GM12801 (cell line): Measurements from ENCODE around the gene AKAP12.

ENCODE experiments used
- TF ChIP-seq, protein P1 (sequence below): IDR thresholded peaks from one replicate; pipeline ENCODE4 v1.5.1; 2011; ENCODE audit warnings: control low read depth; ENCODE audit not compliant: insufficient read length; ENCODE audit errors: extremely low read depth

AKAP12 gene

DNA sequence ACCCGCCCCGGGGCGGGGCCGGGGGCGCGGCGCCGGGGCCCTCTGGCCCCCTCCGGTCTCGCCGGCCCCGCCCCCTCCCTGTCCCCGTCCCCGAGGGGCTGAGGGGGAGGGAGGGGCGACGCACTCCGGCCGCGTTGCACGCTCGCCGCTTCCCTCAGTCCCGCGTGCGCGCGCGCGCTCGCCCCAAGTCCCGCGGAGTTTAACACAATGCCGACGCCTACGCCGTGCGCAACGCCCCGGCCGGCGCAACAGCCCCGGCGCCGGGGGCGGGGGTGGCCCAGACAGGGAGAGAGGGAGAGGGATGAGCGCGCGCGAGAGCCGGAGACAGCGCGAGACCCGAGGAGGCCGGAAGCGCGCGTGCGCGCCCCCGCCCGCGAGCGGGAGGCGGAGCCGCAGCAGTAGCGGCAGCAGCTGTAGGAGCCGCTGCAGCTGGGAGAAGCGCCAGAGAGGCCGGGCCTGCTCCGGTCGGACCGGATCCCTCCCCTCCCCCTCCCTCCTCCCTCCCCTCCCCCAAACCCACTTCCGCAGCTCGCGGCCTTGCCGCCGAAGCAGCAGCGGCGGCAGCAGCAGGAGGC, 150.6 kb downstream of the AKAP12 start:
- TF ChIP-seq, protein P1, sequence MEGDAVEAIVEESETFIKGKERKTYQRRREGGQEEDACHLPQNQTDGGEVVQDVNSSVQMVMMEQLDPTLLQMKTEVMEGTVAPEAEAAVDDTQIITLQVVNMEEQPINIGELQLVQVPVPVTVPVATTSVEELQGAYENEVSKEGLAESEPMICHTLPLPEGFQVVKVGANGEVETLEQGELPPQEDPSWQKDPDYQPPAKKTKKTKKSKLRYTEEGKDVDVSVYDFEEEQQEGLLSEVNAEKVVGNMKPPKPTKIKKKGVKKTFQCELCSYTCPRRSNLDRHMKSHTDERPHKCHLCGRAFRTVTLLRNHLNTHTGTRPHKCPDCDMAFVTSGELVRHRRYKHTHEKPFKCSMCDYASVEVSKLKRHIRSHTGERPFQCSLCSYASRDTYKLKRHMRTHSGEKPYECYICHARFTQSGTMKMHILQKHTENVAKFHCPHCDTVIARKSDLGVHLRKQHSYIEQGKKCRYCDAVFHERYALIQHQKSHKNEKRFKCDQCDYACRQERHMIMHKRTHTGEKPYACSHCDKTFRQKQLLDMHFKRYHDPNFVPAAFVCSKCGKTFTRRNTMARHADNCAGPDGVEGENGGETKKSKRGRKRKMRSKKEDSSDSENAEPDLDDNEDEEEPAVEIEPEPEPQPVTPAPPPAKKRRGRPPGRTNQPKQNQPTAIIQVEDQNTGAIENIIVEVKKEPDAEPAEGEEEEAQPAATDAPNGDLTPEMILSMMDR: no peak

DNA sequence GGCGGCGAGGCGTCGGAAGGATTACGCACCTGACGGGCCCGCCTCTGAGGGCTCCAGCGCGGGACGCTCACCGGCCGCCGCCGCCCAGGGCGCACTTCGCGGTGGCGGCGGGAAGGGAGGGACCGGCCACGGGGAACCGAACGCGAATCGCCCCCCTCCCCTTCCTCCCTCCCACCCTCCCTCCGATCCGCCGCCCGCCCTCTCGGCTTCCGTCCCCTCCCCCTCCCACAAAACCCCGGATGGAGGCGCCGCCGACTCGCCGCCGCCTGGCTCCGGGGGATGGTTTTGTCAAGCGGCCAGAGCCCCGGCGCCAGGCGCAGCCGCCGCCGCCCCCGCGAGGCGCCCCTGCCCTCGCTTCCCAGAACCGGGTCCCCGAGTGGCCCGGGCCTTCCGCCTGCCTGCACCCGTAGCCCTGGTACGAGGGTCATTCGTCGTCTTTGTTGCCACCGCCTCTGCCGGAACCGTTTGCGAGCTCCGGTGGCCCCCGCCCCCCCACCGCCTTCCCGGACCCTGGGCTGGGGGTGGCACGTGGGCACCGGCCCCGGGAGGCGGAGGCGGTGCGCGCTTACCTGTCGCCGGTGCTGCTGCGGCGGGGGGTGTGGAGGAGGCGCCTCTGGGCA, 151.2 kb downstream of the AKAP12 start:
- TF ChIP-seq, protein P1: no peak

DNA sequence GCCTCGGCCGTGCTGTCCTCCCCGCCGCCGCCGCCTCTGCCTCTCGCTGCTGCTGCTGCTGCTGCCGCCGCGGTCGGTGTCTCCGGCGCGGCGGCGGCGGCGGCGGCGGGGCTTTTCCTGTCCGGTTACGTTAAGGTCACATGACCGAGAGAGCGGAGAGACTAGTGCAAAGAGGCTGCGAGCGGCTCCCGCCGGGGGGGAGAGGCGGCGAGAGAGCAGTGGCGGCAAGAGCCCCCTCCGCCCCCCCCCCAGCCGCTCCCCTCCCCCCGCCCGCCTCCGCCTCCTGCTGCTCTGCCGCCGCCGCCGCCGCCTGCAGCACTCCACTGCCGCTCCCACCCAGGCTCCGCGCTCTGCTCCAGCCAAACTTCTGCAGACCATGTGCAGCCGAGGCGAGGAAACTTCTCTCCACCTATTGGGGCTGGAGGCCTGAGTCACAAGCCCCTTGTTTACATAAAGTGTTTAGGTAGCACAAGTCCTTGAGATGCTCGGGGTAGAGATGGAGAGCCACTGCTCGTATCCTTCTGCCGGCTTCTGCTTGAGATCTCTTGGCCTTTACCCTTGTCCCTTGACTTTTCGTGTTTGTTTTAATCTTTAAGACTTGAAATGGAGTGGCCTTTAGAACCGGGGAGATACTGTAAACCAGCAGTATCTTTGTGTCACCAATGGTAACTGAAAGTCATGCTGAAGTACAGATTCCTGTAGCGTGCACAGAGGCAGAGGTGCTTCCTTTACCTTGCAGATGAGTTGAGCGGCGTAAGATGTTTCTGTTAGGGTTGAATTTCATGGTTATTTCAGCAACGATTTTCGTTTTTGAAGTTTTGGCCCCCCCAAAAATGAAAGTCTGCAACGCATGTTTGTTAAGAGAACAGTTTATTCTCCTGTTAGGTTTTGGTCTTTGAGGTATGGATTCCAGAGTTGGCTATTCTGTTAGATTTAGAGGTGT, 152.0 kb downstream of the AKAP12 start, which contains the start of gene ZBTB2:
Gene ZBTB2 (minus strand): TSS at position 89 of the 943 bp plus-strand sequence. CDS start 17,922 bp downstream, outside the sequence.
- TF ChIP-seq, protein P1: no peak

DNA sequence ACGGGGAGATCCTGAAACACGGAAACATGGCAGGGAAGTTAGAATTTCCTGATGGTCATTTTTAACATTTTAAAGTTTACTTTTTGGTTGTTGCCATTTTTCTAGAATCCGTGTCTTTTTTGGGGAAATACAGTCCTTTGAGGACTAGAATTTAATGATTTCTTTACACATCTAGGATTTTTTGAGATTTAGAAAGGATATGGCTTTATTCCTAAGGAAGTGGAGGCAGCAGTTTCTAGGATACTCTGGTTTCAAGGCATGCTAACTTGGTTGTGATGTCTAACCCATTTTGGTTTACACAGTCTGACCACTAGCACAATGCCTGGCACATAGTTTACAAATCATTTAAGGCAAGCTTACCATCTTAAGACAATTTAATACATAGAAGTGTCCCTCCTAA, 152.7 kb downstream of the AKAP12 start:
- TF ChIP-seq, protein P1: no peak

DNA sequence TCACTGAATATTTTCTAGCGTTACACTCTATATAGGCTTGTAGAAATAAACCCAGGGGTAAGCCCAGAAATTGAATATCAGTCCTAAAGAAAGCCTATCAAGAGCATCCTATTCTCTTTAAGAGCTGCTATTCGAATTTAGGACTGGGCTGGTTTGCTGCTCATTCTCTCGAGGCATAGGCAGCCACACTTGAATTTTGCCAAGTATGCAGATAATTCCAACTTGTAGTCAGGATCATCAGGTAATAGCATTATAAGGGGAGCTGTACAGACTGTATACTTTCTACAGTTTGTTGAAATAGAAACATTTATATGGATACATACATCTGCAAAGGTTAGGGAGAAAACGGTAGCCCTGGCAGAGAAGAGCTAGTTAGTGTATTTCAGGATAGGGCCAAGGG, 153.6 kb downstream of the AKAP12 start:
- TF ChIP-seq, protein P1: no peak

DNA sequence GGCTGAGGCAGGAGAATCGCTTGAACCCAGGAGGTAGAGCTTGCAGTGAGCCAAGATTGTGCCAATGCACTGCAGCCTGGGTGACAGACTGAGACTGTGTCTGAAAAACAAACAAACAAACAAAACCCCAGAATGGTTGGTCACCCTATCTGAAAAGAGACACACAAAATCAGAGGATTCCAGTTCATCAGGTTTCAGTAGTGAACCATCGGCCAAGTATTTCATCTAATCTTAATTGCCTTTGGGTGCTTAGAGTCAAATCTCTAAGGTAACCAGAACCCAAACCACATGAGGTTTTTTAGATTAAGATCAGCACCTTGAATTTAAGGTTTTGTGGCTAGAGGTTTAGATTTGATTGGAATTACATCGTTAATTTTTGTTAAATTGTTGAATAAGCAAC, 159.9 kb downstream of the AKAP12 start:
- TF ChIP-seq, protein P1: no peak

DNA sequence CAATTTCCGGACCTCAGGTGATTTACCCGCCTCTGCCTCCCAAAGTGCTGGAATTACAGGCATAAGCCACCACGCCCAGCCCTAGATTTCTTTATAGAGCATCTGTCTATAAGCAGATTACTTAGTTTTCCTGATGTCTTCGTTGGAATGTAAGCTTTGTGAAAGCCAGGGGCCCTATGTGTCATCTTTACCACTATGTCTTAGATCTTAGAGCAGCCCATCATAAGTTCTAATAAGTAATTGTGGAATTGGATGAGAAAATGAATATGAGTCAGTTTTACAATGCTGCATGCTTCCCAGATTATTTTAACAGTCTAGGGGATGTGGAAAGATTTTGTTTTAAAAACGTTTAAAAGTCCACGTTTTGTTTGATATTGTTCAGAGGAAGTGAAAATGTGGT, 160.7 kb downstream of the AKAP12 start:
- TF ChIP-seq, protein P1: no peak
